IMR-90 (cell line): ENCODE data around the gene DNAJC13. TPM values are rescaled to one million over a fixed set of nuclear protein-coding genes. Genes with fewer than 3 reads are reported as not detected.
A peak's percentile ranks its signal among the peaks of the same experiment; 100 is the strongest.

ENCODE experiments used
- CHD1 ChIP-seq: IDR thresholded peaks from 2 replicates; pipeline ENCODE4 v1.6.1; 2012; ENCODE audit warnings: low read depth, low read length, improper control_type of control experiment
- MAFK ChIP-seq: IDR thresholded peaks from 2 replicates; pipeline ENCODE4 v1.6.1; 2012; ENCODE audit warnings: low read depth, low read length, improper control_type of control experiment
- MAZ ChIP-seq: IDR thresholded peaks from 2 replicates; pipeline ENCODE4 v1.6.1; 2012; ENCODE audit warnings: low read depth, mild to moderate bottlenecking, low read length, improper control_type of control experiment, moderate library complexity, borderline replicate concordance
- MXI1 ChIP-seq: IDR thresholded peaks from 2 replicates; pipeline ENCODE4 v1.6.1; 2012; ENCODE audit warnings: low read depth, mild to moderate bottlenecking, low read length, moderate library complexity, borderline replicate concordance
- RCOR1 ChIP-seq: IDR thresholded peaks from 2 replicates; pipeline ENCODE4 v1.6.1; 2012; ENCODE audit warnings: mild to moderate bottlenecking, low read length, improper control_type of control experiment; ENCODE audit not compliant: insufficient replicate concordance
- RFX5 ChIP-seq: IDR thresholded peaks from 2 replicates; pipeline ENCODE4 v1.8.0; 2012; ENCODE audit warnings: low read depth, mild to moderate bottlenecking, low read length, moderate library complexity
- polyA plus RNA-seq, 3 experiments: library from polyadenylated mRNA; depleted of rRNA; stranded (reverse); fragments of >200 nt; gene quantifications; 2 replicates each; pipeline ENCODE4 v1.2.3, GENCODE V29; 2012; ENCODE audit warnings: low replicate concordance in 1 of 3
- total RNA-seq: library from RNA; depleted of rRNA; stranded (reverse); fragments of >200 nt; gene quantifications from 2 replicates; pipeline ENCODE4 v1.2.3, GENCODE V29; 2012
- TF ChIP-seq, protein P1 (sequence below): conservative IDR thresholded peaks from 2 replicates; pipeline ENCODE4 v1.5.1; 2012; ENCODE audit warnings: mild to moderate bottlenecking, low read depth, low read length, improper control_type of control experiment
- TF ChIP-seq, protein P2 (sequence below): fragments of 150-350 bp; IDR thresholded peaks from 2 replicates; pipeline ENCODE4 v1.6.1; 2017; ENCODE audit warnings: mild to moderate bottlenecking, antibody characterized with exemption, low read length, low read depth

DNAJC13 gene
- total and polyA plus RNA-seq, 2 of the 4 experiments (the other 2 are of a cell fraction) = 16.4 to 48.6 TPM

DNA sequence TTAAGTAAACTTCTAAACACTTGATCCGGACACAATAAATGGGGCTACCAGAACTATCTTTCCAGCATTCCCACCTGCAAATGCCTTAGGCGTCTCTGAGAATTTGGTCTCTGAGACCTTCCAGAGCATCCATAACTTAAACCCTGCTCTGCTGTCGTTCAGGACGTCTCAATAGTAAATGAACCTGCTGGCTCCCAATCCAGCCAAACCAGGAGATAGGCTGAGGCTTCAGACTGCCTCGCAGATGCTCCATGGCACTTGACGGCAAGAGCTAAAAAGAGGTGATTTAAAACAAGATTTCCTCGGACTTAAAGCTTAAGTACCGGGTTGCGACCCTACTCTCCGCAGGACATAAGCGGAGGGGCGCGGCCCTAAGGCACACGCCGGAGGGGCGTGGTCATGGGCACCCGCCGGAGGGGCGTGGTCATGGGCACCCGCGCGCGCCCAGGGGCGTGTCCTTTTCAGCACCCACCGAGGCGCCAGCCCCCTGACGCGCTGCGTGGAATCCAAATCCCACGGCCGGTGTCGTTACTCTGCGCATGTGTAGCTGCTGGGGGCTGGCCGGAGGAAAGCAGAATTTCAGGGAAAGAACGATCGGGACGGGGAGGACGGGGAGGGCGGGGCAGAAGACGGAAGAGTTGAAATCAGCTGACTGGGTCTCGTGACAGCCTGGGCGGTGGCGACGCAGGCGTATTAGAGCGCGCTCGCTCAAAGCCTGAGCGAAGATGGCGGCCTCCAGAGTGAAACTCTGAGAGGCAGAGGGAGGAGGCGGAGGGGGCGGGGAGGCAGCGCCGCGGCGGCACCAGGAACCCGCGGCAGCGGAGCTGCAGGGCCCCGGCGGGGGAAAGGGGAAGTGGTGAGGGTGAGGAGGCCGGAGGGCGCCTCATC lies at the start of gene DNAJC13 (continued):
- TF ChIP-seq MXI1 = peak; percentile 45
- TF ChIP-seq, protein P1, sequence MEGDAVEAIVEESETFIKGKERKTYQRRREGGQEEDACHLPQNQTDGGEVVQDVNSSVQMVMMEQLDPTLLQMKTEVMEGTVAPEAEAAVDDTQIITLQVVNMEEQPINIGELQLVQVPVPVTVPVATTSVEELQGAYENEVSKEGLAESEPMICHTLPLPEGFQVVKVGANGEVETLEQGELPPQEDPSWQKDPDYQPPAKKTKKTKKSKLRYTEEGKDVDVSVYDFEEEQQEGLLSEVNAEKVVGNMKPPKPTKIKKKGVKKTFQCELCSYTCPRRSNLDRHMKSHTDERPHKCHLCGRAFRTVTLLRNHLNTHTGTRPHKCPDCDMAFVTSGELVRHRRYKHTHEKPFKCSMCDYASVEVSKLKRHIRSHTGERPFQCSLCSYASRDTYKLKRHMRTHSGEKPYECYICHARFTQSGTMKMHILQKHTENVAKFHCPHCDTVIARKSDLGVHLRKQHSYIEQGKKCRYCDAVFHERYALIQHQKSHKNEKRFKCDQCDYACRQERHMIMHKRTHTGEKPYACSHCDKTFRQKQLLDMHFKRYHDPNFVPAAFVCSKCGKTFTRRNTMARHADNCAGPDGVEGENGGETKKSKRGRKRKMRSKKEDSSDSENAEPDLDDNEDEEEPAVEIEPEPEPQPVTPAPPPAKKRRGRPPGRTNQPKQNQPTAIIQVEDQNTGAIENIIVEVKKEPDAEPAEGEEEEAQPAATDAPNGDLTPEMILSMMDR = no peak
- no peak for TF ChIP-seq CHD1
- TF ChIP-seq MAFK = no peak
- TF ChIP-seq, protein P2, sequence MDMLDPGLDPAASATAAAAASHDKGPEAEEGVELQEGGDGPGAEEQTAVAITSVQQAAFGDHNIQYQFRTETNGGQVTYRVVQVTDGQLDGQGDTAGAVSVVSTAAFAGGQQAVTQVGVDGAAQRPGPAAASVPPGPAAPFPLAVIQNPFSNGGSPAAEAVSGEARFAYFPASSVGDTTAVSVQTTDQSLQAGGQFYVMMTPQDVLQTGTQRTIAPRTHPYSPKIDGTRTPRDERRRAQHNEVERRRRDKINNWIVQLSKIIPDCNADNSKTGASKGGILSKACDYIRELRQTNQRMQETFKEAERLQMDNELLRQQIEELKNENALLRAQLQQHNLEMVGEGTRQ = peak; percentile 98
- TF ChIP-seq MAZ = peak; percentile 74; the same call in 1 of the 2 replicates
- no peak for TF ChIP-seq RCOR1
- no peak for TF ChIP-seq RFX5
